KG1 (cell line): Measurements from ENCODE around the gene NCAM2.
A peak's percentile ranks its signal among the peaks of the same experiment; 100 is the strongest.
"Not testable (repeated sequence)": the region's sequence is repeated elsewhere in the genome, so short reads cannot be mapped to it uniquely, and the experiment has no call there.

Experiments used
- DNase-seq: peaks from one replicate; lab custom pipeline; 2025; lab: John Stamatoyannopoulos, UW

The NCAM2 gene

DNA sequence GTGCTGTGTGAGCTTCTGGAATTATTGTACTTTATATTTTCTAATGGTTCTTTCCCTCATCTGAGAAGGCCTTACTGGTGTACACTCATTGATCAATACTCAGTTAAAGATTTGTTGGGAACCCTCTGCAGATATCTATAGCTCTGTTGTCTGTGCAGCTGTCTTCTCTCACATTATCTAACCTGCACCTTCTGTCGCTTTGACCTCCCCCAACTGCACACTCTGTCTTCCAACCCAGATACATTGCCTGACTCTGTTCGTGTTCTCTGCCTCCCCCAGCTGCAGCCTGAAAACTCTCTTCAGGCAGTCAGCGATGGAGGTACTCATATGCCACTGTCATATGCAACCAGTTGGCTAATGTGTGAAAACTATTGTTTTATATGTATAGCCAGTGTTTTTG, 334.3 kb downstream of the NCAM2 start:
- no peak for DNase-seq

DNA sequence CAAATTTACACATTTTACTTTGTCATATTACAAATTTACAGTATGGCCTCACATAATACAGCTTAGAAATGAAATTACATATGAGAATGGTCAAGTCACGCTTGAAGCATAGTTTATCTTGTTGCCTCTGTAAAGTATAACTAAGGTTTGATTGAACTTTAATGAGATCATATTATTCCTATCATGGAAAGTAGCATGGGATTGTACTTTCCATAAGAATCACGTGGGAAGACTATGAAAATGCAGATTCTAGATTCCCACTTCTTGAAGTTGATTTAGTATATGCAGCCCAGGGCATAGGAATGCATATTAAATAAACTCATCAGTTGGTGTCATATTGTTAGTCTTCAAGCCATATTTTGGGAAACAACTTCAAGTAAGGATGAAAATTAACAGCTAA, 342.8 kb downstream of the NCAM2 start:
- no peak for DNase-seq

DNA sequence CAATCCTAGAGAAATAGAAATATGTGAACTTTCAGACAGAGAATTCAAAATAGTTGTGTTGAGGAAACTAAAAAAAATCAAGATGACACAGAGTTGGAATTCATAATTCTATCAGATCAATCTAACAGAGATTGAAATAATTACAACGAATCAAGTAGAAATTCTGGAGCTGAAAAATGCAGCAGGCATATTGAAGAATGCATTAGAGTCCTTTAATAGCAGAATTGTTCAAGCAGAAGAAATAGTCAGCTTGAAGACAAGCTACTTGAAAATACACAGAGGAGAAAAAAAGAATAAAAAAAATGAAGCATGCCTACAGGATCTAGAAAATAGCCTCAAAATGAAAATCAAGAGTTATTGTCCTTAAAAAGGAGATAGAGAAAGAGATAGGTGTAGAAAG, 347.1 kb downstream of the NCAM2 start:
- no peak for DNase-seq

DNA sequence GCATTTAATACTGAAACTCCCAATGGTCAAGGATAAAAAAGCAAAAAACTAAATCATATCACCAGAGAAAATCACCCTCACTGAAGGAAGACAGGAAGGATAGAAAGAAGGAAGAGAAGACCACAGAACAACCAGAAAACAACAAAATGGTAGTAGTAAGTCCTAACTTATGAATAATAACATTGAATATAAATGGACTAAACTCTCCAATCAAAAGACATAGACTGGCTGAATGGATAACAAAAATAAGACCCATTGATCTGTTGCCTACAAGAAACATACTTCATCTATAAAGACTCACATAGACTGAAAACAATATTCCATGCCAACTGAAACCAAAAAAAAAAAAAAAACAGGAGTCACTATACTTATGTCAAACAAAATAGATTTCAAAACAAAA, 347.7 kb downstream of the NCAM2 start:
- DNase-seq: no peak

DNA sequence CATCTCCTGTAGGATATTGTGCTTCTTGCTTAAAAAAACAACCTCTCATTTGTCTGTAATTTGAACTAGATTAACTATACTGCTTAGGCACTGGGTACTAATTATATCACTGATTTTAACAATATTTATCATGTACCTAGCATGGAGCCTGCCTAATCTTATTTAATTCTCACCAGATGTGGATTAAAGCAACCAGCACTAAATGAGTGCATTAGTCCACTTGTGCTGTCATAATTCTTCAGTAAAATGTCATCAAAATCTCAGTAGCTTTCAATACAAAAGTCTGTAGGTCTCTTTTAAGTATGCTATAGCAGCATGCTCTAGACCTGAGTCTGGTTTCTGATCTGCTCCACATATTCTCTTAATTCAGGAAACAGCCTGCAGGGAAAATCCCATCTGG, 368.1 kb downstream of the NCAM2 start:
- no peak for DNase-seq

DNA sequence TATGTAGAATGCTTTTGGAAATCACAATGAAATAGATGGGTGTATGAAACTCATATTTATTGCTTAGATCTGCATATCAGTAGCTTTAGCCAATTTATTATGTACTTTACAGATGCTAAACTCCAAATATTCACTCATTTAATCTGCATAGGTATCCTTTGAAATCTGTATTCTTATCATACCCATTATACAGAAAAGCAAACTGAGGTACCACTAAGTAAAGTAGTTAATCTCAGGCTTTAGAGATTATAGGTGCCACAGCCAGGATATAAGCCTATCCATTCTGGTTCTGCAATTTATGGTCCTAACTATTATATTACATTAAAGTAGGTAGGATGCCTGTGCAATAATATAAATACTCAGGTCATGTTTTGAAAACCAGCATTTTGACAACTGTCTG, 369.4 kb downstream of the NCAM2 start:
- no peak for DNase-seq

DNA sequence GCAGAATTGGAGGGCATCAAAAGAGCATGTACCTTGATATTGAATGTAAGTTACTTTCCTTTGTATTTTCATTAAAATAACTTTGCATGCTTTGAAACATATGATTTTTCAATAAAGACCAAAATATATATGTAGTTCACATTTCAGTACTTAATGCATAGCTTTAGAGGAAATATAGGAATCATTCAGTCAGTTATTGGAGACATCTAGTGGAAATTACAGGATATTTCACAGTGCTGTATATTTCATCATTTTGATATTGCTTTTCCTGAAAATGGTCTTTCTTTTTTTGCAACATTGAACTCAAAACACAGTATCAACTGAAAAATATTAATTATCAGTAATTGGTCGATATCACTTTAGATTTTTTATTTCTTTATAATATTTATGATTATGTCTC, 375.8 kb downstream of the NCAM2 start:
- no peak for DNase-seq

DNA sequence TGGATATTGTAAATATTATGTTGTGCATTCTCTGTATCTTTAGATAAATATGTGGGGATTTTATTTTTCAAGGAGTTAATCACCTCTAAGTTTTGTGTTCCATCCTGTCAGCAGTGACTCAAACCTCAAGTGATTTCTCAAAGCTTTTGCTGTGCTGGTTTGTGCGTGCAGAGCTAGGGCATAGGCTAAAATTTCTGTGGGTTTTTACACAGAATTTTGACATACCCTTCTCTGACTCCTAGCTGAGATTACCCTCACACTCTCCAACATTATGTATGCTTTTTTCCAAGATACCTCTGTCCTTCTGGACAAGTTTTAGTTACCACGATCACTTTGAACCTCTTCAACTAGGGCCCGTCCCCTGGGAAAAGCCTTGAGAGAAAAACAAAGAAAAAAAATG, 384.9 kb downstream of the NCAM2 start:
- no peak for DNase-seq

DNA sequence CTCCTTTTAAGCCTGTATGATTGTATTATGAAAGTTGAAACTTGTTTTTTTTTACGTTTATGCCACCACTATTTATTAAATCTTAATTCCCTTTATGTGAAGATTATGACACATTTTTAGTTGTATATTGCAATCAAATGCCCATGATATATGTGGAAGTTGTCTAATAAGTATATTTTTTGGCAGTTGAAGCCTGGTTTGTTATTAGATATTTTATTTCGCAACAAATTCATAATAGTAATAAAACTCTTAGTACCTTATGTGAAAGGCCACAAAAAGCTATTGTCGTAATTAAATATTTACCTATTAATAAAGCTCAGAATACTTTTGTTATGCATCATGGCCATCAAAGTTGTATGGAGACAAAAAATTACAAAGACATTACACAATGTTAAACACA, 386.8 kb downstream of the NCAM2 start:
- no peak for DNase-seq

DNA sequence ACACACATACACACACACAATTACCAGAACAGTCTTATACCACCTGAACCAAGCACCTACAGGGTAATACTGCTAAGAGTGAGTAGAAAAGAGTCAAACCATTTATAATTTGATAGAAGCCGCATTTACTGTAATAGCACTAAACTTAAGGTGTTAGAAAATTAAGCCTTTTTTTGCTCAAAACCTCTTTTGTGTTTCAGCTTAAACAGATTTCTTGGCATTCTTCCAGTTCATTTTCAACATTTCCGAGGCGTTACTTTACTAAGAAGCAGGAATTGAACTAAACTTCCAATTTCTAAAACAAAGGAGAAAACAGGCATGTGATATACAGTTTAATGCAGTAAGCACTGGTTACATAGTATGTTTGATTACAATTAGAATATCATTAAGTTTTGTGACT, 387.2 kb downstream of the NCAM2 start:
- DNase-seq: no peak

DNA sequence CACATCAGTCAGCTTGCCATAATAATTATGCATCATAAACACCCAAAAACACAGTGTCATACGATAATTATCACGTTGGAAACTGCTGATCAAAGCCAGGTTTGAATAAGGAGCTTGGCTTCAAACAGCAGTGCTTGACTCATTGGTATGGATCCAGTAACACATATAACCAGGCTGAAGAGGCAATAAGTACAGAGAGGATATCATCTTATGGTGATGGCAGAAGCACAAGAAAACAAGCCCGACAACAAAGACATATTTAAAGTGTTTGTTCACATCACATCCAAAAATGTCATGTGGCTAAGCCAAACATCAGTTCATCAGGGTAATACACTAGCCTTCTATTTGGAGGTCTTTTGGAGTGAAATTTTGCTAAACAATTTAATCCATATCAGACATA, 389.7 kb downstream of the NCAM2 start:
- no peak for DNase-seq

DNA sequence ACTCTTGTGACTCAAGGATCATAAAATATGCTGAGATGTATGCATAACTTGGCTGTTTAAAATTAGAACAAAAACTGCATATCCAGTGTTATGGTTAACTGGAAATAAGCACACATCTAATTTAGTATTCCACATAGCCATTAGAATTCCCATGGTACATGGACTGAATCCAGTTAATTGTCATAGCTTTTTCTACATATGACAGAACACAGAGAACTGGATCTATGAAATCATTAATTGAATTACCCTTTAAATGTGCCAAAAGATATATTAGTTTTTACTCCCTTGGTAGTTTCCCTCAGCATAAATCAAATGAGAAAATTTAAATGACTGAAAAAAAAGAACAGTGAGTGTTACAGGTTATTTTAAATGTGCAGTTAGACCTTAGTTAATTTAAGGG, 395.9 kb downstream of the NCAM2 start:
- no peak for DNase-seq

DNA sequence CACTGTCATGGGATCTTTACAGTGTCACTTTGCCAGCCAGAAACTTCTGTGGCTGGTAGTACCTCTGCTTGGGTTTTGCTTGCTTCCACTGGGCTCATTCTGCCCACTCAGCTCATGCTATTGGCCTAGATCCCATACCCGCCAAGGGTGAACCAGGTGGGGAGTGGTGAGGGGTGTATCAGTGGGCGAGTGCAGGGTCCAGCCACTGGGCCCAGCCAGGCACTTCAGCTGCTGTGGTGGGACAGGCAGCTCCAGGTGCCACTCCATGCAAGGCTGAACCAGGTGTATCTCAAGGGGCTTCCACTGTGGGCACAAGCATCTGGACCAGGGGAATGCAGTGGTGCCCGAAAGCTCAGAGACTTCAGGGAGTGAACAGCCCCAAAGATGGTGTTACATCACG, 398.2 kb downstream of the NCAM2 start:
- DNase-seq: no peak

DNA sequence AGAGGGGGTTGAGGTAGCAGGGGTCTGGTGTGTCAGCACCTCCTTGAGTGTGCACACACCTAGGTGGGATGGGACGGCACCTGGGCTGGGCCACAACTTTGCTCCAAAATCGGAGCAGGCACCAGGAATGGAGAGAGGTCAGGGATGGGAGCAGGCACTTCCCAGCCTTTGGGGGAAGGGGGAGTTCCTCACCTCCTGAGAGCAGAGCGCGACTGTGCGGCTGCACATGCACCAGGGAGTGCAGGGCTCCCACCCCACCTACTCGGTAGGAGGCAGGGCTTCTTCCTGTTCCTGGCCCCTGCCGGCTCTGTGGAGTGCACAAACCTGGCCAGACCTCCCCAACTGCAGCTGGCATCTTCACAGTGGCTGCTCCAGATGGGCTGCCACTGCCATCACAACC, 399.3 kb downstream of the NCAM2 start:
- DNase-seq: no peak

DNA sequence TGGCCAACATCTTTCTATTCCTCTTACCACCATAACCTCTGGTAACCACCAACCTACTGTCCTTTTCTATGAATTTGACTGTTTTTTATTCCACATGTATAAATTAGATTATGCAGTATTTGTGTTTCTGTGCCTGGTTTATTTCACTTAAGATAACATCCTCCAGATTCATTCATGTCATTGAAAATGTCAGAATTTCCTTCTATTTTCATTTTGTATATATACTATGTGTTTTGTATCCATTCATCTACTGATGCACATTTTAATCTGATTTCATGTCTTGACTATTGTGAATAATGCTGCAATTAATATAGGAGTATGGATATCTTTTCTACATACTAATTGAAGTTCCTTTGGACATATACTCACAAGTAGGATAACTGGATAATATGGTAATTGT, 403.2 kb downstream of the NCAM2 start:
- DNase-seq: no peak

DNA sequence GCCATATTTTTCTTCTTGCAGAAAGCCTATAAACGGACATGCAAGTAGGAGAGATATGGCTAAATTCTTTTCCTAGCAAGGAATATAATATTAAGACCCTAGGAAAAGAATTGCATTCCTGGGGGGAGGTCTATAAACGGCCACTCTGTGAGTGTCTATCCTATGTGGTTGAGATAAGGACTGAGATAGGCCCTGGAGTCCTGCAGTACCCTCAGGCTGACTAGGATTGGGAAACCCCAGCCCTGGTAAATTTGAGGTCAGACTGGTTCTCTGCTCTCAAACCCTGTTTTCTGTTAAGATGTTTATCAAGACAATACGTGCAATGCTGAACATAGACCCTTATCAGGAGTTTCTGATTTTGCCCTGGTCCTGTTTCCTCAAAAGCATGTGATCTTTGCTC, 404.0 kb downstream of the NCAM2 start:
- not testable (repeated sequence) for DNase-seq

DNA sequence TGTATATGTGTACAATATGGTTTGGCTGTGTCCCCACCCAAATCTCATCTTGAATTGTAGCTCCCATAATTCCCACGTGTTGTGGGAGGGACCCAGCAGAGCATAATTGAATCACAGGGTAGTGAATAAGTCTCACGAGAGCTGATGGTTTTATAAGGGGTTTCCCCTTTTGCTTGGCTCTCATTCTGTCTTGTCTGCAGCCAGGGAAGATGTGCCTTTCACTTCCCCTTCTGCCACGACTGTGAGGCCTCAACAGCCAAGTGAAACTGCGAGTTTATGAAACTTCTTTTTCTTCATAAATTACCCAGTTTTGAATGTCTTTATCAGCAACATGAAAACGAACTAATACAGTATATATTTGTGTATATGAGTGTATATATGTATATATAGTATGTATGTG, 406.1 kb downstream of the NCAM2 start:
- peak; percentile 3 for DNase-seq

DNA sequence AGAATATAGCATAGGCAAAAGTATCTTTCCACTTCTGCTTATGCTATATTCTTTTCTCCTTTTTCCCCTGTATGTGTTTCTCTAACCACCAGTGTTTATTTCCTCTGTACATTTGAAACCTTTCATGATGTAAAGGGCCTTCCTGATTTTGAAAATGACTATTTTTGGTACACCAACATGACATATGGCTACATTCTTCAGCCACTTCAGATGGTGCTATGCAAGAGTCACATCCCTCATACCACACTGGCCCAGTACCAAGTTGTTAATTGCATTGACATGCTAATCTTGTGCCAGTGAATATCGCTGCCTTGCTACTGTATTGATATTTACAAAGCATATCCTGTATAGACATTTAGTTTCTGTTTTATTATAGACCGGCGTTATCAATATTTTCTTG, 408.7 kb downstream of the NCAM2 start:
- DNase-seq: no peak

DNA sequence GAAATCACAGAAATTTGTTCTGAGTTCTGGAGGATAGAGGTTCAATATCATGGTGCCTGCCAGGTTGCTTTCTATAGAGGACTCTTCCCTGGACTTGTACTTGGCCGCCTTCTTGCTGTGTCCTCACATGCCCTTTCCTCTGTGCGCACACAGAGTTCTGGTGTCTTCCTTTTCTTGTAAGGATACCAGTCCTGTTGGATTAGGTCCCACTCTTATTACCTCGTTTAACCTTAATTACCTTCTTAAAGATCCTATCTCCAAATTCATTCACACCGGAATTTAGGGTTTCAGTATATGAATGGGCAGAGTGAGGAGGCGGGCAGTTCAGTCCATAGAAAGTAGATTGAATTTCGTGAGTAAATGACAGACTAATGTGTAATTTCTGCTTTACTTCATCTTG, 413.9 kb downstream of the NCAM2 start:
- no peak for DNase-seq

DNA sequence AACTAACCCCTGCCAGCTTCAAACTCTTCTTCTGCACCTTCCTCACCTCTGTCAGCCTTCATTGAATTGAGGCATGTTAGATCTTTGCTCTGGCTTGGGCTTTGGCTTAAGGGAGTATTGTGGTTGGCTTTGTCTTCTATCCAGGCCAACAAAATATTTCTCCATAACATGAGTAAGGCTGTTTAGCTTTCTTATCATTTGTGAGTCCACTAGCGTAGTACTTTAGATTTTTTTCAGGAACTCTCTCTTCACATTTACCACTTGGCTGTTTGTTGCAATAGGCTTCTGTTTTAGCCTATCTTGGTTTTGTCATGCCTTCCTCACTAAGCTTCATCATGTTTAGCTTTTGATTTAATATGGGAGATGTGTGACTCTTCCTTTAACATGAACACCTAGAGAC, 417.5 kb downstream of the NCAM2 start:
- DNase-seq: no peak

DNA sequence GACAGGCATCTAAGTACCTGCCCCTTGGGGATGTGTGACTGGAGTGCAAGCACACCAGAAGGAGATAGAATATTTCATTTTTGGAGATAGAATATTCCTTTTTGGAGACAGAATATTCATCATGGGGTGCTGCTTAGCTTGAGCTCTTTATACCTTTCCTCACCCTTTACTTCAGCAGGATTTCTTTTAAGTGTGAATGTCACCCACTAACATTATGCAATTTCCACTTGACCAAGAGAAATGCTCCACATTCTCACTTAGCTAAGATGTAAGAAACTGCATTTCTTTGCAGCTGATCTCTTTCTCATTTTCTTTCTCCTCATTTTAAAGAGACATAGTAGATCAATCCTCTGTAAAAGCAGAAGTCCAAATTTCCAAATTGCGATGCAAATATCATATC, 436.7 kb downstream of the NCAM2 start:
- DNase-seq: no peak

DNA sequence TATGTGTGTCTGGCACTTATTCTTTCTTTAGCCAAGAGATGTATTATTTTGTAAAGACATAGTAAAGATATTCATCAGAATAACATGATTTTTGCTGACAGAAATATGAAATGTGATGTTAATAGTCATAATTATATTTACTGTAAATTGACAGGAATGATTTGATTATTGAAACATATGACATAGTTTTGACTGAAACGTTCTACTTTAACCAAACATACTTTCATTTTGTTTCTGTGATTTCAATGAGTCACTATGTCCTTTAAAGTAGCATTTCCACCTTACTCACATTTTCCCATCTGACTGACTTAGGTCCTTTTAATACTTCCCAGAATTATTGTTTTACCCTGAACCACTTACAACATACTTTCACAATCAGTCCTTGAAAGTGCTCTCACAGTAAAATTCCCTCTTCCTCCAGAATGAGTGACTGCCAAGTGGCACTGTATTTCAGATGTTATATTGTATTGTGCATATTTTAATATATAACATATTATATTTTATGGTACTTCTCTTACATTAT, 437.9 kb downstream of the NCAM2 start:
- no peak for DNase-seq

DNA sequence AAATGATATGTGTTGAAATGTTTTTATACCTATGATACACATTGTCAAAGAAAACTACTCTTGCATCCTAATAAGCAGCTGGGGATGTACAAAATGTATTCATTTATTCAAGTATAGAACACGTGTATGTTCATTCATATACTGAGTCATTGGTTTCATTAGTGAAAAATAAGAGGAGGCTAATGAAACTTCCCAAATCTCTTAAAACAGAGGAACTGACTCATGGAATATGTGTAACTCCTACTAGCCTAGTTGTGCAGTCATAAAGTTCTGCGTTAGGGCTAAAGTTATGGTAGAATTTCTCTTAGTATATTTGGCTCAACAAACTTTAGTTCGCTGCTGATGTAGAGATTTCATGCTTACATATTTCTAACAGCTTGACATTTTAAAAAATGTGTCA, 441.6 kb downstream of the NCAM2 start:
- no peak for DNase-seq

DNA sequence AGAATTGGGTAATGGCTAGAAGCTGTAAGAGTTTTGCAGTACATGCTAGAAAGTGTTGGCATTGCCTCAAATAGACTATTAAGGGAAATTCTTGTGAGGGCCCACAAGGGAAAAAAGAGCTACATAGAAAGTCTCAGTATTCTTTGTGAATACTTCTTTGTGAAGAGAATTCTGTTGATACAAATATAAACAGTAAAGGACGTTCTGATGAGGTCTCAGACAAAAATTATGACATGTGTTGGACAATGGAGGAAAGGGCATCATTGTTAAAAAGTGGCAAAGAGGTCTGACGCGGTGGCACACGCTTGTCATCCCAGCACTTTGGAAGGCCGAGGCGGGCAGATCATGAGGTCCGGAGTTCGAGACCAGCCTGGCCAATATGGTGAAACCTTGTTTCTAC, 458.9 kb downstream of the NCAM2 start:
- no peak for DNase-seq

DNA sequence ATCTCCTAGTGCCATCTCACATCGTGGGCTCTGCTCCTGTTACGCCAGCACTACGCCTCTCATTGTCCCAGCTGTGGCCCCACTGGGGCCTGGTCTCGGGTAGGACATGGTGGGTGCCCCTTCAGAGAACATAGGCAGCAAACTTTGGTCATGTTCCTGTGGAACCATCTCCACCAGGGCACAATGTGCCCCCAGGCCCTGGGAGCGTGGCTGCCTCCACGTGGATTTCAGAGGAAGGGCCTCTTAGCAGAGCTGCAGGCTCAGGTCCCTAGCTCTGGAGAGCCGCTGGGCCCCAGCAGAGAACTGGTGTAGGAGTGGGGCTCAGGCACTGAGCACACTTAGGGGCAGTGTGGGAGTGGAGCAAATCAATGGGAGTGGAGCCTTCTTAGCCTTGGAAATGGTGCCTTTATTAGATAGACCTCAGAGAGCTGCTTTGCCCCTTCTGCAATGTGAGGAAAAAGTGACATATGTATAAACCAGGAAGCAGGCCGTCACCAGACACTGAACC, 460.0 kb downstream of the NCAM2 start:
- no peak for DNase-seq
